ENCODE data around the gene SSTR5.

The SSTR5 gene

DNA sequence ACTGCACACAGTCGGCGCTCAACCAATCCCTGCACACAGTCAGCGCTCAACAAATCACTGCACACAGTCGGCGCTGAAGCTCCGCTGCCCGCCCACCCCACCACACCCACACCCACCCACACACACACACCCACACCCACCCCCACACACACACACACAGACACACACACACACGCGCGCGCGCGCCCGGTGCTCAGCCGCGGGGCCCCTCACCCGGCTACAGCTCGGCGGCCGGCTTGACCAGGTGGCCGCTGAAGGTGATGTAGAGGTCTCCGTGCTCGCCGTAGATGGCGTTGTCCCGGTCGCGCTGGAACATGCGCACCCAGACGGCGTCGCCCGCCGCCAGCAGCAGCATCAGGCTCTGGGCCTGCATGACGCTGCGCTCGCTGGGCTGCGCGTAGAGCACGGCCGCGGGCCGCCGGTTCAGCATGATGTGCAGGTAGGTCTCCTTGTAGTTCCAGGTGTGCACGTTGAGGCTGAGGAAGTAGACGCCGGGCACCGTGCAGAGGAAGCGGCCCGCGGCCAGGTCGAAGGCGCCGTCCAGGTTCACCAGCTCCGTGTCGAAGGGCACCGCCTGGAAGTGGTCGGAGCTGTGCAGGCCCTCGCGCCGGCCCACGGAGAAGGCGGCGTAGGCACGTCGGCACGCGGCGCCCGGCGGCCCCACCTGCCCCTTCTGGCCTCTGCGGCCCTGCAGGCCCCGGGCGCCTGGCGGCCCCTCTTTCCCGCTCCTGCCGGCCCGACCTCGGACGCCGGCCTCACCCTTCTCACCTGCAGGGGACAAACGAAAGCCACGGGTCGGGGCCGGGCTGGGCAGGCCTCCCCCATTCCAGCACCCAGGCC lies 21.0 kb downstream of the SSTR5 start:
- no peak for DNase-seq

DNA sequence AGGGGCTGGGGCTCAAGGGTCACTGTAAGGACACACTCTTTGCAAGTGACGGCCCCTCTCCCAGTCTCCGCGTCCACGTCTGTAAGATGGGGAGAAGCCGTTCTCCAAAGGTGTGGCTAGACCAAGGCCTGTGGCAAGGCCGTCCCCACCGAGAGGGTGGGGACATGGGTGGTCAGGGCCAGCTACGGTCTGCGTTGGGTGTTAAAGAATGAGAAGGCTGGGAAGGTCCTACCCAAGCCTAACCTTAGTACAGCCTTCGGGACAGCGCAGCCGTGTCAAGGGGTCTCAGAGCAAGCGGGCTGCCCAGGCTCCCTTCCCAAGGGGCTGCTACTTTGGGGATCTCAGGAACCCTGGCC lies 21.6 kb downstream of the SSTR5 start:
- DNase-seq = no peak

DNA sequence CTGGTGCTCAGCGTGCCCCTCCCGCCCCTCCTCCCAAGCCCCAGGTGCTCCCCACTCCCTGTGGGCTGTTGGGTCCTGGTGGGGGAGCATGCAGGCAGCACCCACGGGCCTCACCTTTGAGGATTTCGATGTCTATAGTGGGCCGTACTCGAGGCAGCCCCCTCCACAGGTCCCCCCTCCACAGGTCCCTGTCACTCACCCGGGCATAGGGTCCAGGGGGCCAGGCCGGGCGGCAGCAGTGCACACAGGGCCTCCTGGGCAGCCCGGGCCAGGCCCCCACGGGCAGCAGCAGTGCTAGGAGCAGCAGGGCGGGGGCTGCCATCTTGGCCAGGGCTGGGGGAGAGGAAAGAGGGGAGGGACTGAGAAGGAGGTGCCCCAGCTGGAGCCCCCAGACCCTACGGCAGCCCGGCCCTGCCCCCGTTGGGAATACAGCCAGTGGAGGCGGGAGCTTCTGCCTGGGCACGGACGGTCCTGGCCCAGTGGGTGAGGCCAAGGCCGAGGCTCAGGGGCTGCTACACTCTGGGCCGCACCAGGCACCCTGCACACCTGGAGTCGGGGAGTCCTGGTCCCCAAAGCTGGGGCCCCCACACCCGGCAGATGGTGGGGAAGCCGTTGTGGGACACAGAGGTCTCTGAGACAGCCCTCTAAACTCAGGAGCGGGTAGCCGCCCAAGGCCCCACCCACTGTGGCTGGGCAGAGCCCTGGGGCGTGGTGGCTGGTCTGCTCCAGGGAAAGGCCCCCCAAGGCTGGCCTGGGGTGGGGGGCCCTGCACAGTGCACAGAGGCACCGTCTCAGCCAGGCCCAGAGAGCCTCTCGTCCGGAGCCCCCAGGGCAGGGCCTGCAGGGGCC lies 22.3 kb downstream of the SSTR5 start:
- no peak for DNase-seq

DNA sequence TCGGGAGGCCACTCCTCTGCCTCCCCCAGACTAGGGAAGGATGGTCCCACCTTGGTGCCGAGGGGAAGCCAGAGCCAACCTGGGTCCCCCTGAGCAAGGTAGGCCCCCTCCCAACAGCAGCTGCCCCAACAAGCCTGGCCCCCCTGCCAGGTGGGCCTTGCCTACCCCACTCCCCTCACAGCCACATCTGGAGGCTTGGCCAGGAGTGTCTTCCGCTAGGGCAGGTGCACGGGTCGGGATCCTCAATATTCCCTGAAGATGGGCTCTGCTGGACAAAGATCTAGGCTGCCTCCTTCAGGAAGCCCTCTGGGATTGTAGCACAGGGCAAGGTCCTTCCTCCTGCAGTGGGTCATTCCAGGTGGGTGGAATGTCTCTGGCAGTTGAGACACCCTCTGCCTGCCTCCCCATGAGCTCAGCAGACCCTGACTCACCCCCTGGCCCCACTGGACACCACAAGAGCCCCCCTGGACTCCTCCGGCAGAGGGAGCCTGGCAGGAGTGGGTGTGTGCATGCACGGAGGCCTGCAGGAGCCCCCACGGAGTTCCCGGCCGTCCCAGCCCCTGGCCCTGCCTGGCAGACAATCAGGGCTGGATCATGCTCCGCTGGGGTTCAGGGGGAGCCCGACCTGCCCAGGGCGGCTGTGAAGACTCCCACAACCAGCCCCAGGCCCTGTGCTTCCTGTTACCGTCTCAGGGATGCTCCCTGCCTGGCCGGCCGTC lies 23.1 kb downstream of the SSTR5 start:
- DNase-seq = no peak

DNA sequence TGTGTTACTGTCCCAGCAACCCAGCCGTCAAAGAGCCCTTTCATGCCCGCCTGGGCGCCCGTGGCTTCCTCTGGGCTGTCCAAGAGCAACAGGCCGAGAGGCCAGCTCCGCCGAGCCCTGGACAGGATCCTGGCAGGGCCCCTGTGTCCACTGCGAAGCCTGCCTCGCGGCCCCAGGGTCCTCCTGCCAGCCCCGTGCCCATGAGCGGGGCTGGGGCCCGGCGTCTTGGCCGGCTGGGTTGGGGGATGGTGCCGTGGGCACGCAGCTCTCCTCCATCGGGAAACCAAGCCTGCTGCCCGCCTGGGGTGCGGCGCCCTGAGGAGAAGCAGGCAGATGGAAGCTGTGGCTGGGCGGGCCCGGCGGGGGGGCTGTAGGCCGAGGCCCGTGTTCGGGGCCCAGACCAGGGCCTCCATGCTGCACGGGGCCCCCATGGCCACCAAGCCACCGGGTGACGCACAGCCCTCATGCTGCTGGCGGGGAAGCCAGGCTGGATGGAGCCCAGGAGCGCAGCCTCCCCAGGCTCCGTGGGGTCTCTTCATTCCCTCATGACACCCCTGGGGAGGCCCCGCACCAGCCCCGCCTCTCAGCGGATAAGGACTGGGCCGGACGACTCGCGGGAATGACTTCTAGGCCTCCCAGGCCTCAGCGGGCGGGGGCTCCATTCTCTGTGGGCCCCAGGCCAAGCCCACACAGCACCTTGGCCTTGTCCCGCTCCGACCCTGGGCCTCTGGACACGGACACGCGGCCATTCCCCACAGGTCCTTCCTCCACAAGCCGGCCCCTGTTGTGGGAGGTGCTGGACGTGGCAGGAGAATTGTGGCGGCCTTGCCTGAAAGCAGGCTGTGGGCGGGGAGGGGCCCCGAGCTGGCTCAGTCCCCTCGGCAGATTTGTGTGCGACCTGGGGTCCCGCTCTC lies 23.9 kb downstream of the SSTR5 start, which contains the start of gene C1QTNF8:
C1QTNF8 (minus strand) TSS at position 76 of the 914 bp plus-strand sequence. CDS start 1,322 bp downstream, outside the sequence.
- DNase-seq = no peak

DNA sequence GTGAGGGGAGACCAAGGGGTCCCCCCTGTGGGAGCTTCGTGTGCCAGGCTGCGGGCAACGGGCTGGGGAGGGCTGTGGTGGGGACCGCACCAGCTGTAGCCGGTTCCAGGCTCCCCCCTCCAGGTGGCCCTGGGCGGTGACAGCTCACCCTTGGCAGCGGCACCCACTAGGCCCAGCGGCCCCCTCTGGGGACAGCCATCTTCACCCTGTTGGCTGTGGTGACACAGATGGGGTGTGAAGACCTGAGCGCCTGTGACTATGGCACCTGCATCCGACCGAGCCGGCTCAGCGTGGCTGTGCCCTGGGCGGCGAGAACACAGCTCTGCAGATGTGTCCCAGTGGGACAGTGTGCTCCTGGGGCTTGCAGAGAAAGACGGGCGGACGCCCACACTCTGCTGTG lies 24.6 kb downstream of the SSTR5 start:
- no peak for DNase-seq

DNA sequence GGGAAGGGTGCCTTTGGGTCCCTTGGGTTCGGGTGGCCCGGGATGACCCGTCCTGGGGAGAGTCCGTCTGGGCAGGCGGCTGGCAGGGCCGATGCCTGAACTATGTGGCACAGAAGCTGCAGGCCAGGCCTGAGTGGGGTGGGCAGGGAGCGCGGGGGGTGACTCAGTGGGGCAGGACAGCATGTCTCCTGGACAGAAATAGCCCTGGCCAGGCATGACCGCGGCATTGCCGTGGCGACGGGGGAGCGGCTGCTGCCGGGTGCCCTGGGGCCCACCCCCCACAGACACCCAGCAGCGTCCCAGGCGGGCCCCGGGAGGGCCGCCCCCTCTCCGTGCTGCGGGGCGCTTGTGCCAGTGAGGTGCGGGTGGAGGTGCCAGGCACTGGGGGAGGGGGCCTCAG lies 25.3 kb downstream of the SSTR5 start:
- DNase-seq = no peak

DNA sequence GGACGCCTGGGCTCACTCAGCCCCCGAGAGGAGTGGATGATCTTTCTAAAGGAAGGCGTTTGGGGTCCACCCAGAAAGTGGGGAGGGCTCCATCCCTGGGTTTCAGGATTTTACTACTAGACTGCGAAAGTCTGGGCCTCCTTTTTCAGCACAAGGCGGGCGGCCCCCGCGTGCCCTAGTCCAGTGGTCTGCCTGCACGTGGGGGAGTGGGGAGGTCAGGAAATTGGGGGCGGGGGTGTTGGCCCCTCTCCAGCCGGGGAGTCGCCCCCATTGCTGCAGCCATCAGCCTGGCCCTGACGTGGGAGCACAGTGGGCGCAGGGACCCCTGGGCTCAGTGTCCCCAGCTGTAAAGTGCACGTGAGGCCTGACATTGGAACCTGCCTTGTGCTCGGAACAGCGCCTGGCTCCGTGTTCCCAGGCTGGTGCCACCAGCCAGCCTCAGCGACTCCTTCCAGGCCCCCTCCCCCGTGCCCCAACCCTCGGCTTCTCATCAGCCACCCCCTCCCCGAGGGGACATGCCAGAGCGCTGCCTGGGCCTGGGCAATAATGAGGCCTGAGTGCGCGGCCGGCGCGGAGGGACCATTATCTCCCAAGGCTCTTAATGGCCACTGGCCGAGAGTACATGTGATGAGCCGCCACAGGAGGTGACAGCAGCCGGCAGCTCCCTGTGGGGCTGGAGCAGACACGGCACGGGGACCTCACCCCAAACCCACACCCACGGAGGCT lies 25.9 kb downstream of the SSTR5 start:
- no peak for DNase-seq

DNA sequence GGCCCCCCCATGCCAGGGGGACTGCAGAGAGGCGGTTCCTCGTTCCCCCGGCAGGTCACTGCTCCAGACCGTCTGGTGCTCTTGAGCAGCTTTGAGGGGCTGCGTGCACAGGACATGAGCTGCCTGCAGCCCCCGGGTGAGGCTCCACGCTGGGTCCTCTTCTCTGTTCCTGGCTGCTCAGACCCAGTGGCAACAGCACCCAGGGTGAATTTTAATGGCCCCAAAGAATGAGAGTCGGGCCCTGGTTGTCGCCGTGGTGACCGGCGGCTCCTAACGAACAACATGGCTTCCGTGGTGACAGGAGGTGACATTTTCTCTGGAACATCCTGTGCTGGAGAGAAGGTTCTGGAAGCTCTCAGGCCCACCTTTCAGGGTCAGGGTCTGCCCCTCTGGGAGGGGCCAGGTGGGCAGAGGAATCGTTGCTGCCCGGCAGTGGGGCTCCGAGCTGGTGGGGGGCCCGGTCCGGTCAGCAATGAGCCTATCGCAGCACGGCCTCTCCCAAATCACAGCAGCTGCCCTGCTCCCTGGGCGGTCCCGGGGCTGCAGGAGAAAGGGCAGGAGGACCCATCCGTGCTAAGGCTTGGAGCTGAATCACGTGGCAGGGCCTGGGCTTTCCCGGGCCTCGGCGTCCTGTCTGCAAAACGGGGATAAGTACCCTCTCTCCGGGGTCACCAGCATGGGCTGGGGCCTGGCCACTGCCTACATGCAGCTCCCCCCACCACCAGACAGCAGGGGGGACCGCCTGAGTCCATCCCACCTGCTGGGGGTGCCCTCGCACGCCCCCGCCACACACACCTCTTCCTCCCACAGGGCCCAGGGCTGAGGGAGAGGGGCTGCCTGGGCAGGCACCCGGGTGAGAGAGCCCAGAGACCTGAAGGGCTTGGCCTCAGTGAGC lies 26.9 kb downstream of the SSTR5 start:
- DNase-seq = no peak

DNA sequence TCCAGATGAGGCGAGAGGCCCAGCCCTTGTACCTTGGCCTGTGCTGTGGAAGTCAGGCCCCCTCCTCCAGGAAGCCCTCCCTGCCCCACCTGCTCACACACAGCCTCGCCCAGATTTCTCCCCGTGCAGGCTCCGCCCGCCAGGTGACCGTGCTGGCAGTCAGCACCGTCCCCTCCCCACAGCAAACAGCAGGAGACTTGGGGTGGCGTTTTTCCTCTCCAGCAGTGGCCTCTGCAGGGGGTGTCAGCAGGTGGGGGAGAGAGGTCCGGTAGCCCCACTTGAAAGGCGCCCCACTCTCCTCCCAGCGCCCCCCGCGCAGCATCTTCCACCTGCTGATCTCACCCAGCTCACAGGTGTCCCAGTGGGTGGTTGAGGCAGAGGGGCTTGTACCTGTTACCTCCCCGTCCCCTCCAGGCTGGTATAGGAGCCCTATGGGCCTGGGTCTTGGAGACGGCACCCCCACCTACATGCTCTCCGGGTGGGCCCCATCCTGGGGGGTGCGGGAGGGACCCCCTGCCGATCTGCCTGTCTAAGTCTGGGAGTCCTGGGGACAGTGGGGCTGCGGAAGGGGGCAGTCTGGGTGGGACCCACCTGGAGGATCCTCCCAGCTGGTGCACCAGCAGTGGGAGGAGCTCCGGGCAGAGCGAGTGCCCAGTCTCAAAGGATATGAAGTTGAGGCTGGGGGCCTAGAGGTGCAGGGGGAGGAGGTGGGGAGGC lies 27.7 kb downstream of the SSTR5 start:
- no peak for DNase-seq

DNA sequence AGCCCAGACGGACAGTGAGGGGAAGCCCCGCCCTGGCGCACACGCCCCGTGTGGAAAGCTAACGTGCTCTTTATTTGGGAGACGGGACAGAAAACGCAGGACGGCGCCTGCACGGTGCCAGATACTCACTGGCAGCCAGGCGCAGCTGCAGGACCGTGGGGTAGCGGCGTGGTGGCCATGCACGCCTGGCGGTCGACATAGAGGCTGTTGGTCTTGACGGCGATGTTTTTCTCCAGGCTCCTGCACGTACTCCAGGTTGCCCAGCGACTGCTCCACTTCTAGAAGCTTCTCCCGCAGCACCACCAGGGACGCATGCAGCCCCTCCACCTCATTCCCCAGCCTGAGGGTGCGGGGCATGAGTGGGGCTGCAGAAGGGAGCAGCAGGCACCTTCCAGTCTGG lies 28.6 kb downstream of the SSTR5 start:
- no peak for DNase-seq

DNA sequence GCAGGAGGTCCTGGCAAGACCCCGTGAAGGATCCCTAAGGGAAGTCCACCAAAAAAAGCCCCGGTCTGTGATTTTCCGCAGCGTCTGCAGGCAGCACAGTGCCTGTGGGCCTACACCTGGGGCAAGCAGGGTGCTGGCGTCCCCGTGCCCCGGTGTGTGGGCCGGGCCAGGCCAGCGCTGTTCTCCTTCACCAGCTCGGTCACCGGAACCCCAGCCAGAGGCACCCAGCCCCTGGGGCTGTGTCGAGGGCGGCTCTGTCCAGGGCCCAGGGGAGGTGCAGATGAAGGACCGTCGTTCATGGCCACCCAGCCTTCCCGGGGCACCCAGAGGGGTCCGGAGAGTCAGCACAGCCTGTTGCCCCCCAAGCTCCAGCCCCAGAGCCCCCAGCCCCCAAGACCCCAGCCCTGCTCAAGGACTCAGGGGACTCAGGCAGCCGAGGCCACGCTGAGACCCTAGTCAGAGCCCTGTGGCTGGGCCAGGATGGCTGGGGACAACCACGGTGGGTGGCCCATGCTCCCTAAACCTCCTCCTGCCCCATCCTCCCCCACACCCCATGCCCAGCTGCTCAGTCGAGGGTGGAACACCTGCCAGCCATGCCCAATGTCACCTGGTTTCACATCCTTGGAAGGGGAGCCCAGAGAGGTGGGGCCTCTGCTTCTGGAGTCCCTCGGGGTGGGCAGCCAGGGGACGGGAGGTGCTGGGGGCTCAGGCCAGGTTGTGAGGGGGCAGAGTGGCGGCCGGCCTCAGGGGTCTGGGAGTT lies 29.2 kb downstream of the SSTR5 start:
- no peak for DNase-seq

DNA sequence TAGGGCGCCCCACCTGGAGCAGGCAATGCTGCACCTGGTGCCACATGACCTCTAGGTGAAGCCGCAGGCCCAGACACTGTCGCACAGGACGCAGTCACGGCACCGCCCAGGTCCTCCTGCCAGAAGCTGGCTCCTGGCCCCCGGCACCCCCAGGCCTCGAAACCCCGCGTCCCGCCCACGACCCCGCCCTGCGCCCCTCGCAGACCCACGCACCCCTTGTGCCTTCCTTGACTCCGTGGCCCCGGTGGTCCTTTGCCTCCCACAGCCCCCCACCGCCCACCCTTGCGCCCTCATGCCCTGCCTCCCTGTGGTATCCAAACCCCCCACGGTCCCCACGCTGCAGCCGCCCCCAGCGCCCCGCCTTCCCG lies 29.8 kb downstream of the SSTR5 start:
- DNase-seq = no peak

DNA sequence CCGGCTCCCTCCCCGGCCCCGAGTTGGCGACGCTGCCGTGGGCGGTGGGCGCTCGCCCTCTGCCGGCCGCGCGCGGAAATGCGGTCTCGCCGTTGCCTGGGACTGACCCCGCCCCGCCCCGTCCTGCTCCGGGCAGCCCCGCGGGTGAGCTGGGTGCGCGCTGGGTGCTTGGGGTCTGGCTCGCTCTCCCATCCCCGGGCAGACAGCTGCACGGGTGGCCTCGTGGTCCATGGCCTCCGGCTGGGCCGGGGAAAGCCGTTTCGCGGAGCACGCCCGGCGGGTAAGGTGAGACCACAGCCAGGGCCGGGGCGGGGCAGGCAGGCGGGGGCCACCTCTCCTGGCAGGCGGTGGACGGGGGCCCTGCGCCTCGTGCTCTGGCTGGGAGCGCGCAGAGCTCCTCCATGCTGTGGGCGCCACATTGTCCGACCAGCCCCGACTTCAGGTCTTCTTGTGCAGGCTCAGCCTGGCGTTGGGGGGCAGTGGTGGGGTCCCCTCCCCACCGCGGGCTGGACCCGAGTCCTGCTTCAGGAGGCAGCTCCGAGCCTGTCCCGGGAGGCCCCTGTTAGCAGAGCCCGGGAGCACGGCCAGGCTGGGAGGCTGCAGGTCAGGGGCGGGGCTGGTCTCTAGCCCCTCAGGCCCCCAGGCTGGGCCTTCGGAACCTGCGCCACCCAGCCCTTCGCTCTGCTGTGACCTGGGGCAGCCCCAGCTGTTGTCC lies 30.5 kb downstream of the SSTR5 start:
- DNase-seq = peak; percentile 62 to 71

DNA sequence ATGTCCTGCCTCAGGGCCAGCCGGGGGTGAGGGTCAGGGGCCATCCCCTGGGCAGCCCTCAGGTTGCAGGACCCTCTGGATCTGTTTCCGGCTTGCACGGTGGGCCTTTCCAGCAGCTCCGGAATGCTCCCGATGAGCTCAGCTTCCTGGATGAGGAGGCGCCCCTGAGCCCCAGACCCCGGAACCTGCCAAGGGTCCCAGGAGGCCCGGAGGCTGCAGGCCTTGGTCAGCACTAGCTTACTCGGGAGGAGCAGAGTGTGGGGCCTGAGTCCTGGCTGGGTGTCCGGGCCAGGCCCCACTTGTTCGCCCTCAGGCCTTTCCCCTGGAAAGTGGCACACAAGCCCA lies 31.1 kb downstream of the SSTR5 start:
- DNase-seq = no peak

DNA sequence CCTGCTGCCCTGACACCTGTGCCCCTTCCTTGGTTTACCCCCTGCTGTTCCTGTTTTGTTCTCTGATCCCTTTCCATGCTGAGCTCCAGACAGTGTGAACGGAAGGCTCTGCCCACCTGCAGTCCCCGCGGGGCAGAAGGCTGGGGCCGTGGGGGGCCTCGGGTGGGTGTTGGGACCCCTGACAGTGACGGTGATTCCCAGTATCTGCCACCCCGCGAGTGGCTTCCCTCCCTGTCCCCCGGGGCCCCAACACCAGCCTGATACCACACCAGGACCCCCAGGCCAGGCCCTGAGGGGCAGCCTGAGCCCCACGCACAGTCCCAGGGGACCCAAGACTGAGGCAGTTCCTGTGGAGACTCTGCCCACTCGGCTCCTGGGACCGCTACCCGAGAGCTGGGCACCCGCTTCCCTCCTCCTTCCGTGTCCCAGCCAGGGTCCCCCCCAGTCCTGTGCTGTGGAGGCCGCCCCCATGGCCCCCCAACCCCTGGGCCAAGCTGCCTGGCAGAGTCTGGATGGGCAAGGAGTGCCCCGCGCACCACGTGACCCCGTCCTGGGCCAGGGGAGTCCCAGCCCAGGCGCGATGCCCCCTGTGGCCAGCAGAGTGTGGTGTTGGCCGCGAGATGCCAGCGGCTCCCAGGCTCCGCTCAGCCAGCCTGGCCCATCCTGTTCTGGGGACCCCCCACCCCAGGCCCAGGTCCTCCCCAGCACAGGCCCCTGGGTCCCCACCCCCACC lies 33.5 kb downstream of the SSTR5 start:
- DNase-seq = peak; percentile 31 to 36

DNA sequence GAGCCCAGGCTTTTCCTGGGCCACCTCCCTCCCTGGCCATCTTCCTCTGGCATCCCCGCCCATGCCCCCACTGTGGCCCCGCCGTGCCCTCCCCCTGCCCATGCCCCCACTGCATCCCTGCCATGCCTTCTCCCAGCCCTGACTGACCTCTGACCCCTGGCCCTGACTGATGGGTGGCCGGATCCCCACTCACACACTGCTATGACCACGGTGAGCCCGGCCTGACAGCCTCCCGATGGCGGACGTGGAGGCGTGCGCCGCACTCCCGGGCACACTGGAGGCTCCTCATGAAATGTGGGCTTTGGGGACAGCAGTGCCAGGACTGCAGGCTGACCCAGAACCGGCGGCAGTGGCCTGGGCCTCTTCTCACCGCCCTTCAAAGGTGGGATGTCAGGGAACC lies 34.1 kb downstream of the SSTR5 start:
- no peak for DNase-seq

DNA sequence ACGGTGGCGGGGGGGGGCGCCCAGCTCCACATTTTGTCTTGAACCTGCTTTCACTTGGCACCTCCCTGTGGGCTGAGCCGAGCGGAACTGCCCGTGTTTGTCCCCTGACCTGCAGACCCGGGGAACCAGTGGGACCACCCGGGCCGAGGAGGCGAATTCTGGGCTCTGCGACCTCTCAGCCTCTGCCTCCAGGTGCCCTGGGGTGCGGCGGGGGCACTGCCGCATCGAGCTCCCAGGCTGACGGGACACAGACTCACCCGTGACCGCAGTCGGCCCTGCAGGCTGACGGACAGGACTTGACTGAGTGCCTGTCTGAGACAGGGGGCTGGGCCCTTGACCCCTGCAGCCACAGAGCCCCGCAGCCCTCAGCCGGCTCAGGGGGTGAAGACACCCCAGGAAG lies 34.6 kb downstream of the SSTR5 start:
- DNase-seq = no peak
